ENCODE results near the gene TP53I3.
"Not testable (repeated sequence)": the region's sequence is repeated elsewhere in the genome, so short reads cannot be mapped to it uniquely, and the experiment has no call there.

TP53I3 gene

DNA sequence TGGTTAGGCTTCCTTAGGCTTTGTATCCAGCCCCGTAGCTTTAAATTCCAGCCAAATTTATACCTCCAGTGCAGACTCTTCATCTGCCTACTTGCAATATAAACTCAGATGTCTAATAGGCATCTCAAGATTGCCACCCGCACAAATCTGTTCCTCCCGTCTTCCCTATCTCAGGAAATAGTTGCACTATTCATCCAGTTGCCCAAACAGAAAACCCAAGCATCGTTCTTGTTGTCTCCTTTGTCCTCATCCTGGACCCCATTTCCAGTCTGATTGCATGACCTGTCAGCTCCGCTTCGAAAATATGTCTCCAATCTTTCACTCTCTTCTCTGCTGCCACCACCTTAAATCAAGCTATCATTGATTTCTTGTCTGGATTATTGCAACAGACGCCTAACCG is 32.8 kb downstream of the TP53I3 start:
- no peak for DNase-seq

DNA sequence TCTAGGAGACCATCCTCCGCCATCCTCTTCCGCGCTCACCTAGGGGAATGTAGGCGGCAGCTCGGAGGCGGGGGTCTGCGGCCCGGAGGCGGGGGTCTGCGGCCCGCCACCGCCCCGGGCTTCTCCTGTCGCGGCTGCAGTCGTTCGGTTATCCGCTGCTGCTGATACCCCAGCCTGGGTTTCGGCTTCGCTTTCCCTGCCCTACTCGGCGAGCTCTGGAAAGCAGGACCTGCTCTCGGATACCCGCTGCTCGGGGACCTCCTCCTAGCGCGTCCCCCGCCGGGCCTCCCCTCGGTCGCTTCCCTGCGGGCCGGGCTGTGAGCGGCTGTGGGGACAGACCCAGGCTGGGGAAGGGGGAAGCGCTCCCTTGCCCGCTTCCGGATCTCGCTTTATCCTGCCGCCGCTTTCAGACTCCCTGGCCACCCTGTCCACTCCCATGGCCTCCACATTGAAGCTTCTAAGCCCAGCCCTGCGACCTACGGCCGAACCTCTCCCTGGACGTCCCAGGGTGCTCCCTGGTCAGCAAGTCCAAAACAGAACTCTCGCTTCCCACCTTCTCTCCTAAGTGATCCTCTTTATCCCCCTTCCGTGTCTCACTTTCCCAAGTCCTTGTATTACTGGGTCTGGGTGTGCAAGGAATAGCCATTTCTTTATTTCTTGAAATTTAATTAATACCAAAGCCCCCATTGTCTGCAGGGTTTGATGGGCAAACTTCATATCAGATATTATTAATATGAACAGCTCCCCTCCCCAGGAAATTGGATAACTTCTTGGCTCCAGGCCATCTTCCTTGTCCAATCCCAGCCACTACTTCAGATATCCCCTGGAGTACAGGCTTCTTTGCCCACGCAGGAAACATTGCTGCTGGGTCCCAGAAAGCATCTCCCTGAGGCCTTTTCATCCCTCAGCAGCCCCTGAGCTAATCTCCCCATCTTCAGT is 34.3 kb downstream of the TP53I3 start:
- no peak for DNase-seq

DNA sequence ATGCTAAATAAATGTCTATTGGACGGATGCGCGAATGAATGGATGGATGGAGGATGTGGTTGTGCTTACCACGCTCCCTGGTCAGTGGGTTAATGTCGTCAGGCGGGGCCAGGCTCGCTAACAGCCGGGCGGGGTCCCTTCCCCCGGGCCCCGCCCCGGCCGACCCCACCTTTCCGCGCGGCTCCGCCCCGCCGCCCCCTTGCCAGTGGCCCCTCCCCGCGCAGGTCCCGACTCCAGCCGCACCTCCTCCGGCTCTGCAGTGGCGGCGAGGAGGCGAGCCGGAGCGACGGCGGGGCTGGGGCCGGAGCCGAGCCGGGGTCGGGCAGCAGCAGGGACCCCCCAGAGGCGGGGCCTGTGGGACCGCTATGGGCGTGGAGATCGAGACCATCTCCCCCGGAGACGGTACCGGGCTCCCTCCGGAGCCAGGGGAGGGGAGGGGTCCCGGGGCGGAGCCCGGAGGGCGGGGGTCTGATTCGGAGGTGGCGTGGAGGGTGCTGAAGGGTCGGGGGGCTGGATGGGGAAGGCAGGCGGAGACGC is 35.1 kb downstream of the TP53I3 start, which contains the start of gene FKBP1B:
FKBP1B (plus strand) TSS at position 257 of the 537 bp plus-strand sequence; CDS start at position 366, 109 bp downstream.
- peak; percentile 80 for DNase-seq

DNA sequence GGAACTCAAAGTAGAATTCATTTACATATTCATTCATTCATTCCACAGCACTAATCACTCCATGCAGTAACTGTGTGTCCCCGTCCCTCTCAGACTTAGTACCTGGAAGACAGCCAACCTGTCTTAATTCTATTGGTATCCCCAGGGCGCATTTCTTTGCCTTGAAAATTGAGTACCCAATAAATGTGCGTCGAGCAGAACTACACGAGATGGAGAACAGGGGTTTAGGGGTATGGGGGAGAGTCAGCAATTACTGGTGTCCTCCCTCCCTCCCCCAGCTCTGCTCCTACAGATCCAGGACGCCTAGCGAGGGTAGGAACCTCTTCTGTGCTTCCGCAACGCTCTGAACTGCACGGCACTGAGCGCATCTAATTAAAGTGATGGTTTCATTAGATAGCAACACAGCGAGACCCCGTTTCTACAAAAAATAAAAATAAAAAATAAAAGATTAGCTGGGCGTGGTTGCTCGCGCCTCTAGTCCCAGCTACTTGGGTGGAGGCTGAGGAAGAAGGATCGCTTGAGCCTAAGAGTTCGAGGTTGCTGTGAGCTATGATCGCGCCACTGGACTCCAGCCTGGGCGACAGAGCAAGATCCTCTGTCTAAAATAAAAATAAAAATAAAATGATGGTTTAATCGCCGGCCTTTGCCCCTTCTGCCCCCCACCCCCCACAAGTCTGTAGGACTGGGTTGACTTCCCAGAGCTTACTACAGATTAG is 35.7 kb downstream of the TP53I3 start:
- DNase-seq: peak; percentile 49

DNA sequence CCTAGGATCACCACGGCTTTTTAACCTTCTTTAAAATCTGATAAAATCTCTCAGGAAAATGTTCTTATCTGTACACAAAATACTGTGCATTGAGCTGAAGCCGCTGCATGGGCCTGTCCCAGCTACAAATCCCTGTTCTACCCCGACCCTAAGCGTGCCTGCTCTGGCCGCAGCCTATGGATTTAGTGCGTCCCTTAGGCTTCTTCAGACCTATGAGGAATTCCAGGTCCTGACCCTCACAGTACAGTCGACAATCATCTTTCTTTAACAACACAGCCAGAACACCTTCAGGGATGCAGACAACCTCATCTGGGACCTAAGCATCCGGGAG is 37.0 kb downstream of the TP53I3 start:
- no peak for DNase-seq

DNA sequence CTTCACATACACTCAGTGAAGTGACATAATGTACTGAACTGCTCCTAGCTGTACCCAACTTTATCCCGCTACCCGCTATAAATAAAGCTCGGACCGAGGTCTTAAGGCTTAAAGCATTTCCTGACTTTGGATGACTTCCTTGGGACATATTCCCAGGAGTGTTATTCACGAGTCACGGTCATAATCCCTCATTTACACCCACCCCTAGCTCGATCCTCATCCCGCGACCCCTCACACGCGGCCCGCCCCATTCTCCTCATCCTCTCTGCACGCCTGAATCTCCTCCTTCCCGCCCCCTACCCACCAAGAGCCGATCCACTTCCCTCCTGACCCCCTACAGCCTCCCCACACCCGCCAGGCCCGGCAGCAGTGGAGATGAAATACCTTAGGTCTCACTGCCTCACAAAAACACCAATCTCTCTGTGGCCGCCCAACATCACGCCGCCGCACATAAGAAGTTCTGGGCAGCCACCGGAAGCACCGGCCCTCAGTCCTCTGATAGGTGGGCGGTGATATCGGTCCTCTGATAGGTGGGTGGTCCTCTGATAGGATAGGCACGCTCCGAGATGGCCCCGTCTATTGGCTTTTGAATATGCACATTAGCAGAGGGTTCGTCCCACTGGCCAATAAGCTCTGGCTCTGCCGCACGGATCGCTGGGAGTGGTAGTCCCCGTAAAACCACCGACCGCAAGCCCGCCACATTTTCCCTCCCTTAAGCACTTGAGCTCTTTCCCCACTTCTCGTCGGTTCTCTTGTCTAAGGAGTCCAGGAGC is 37.5 kb downstream of the TP53I3 start, which contains the start of gene WDCP:
WDCP (minus strand) TSS at position 462 of the 773 bp plus-strand sequence. CDS start 7,897 bp downstream, outside the sequence.
- DNase-seq: peak; percentile 100

DNA sequence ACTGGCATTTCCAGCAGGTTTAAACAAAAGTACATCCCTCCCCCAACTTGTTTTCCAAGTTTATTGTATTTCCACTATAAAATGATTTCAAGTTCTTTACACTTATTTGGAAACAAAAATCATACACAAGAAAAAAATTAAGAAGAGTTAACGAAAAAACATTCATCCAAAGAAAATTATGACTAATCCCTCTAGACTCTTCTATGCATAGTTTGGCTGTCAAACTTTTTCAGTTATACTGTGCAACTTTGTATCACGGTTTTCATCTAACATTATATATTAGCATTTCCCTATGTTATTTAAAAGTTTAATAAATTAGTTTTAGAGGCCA is 38.1 kb downstream of the TP53I3 start:
- DNase-seq: no peak

DNA sequence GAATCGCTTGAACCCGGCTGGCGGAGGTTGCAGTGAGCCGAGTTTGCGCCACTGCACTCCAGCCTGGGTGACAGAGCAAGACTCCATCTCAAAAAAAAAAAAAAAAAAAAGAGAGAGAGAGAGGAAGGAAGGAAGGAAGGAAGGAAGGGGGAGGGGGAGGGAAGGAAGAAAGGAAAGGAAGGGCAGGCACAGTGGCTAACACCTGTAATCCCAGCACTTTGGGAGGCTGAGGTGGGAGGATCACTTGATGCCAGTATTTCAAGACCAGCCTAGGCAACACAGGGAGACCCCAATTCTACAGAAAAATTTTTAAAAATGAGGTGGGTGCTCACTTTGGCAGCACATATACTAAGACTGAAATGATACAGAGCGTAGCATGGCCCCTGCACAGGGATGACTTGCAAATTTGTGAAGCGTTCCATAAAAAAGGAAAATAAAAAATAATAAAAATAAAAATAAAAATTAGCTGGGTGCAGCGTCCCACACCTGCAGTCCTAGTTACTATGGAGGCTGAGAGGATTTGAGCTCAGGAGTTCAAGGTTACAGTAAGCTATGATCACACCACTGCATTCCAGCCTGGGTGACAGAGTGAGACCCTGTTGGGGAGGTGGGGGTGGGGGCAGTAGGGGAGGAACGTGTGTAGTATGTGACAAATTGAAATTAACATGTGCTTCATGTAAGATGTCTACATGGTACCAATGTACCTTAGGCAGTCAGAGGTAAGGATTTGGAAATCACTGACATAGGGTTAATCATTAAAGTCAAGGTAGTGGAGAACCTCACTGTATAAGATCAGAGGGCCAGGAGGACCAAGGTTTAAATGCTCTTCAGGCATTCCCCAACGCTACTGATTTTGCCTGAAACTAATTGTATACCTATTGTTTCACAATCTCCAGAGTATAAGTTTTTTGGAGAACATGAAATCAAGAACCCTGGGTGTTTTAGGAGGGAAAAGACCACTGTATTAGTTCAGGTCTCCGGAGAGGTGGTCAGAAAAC is 38.8 kb downstream of the TP53I3 start:
- DNase-seq: no peak

DNA sequence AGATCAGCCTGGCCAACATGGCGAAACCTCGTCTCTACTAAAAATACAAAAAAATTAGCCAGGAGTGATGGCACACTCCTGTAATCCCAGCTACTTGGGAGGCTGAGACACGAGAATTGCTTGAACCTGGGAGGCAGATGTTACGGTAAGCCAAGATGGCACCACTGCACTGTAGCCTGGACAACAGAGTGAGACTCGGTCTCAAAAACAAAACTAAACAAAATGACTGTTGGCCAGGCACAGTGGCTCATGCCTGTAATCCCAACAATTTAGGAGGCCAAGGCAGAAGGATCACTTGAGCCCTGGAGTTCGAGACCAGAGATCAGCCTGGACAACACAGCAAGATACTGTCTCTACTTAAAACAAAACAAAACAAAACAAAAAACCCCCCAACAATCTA is 41.5 kb downstream of the TP53I3 start:
- not testable (repeated sequence) for DNase-seq

DNA sequence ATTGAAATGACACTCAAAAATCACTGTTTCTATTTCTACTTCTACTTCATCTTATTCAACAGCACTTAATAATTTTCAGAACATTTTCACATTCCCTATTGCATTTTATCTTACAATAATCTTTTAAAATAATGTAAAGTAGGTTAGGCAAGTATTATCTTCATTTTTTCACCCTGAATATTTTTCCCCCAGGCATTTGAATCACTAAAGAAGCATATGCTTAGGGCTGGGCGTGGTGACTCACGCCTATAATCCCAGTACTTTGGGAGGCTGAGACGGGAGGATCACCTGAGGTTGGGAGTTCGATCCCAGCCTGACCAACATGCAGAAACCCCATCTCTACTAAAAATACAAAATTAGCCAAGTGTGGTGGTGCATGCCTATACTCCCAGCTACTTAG is 44.1 kb downstream of the TP53I3 start:
- no peak for DNase-seq

DNA sequence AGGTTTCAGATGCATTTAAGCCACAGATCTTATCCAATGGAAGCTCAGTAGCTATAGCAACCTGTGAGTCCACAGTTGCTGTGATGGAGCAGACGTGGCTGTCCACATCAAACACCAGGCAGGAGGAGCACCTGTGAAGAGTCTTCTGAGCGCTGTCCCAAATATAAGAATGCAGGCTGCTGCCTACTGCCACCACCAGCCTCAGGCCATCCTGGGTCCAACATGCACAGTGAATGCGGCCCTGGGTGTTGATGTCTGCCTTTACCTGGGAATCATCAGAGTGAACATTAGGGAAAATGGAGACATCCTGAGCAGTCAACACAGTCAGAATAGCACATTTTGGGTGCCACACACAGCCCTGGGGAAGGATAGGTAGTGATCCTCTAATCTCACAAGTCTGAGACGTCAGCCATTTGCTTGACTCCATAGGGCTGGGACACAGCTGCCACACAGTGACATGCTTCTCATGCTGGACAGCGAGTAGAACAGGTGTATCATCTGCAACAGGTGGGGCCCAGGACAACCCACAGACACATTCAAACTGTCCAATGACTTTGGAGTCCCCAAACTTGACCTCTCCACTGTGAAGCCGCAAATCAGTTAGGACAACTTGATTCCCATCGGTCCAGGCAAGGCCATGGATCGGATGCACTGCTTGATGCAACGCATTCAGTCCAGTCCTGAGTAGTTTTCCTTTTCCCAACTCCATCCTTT is 45.7 kb downstream of the TP53I3 start:
- no peak for DNase-seq
